ENCODE data around the gene JMJD8. TPM values are rescaled to one million over a fixed set of nuclear protein-coding genes. Genes with fewer than 3 reads are reported as not detected.

Gene JMJD8
- total RNA-seq, 2 experiments from 2014 or later = 18.2 to 20.5 TPM

GRCh38 chr16:674968-675883 is 8.9 kb downstream of the JMJD8 start, which contains the start of gene RHBDL1:
Gene RHBDL1 (plus strand): TSS chr16:675671. CDS start chr16:675791, 120 bp downstream.
- Mint-ChIP-seq H3K36me3 (ENCODE audit: low read depth) (peaks cover 8% of the 10 kb centered on the region), H3K4me3 (peak within 1 kb of the TSS; percentile 18), H3K9me3 (no peaks in the 10 kb centered on the region), H3K27ac (no peak within 1 kb of the TSS), H3K4me1 (ENCODE audit: low read depth) (peaks cover 13% of the 10 kb centered on the region), H3K27me3 (ENCODE audit: low read depth) (peaks cover 3% of the 10 kb centered on the region)
- intact Hi-C loops (cut with micrococcal nuclease) = no loop called here
- CTCF ChIA-PET = interaction anchor here (1.5 to 1.6 kb wide), 2 partner anchors 14 to 26 kb away, joined by 3 to 4 read pairs; partner anchors contain the start of gene WDR90
- DNase-seq = no peak

GRCh38 chr16:674214-674881 is 9.8 kb downstream of the JMJD8 start:
- intact Hi-C loops (cut with micrococcal nuclease) = no loop called here
- CTCF ChIA-PET = no interaction called here
- no peak overlapping the region for H3K27ac Mint-ChIP-seq
- H3K27me3 Mint-ChIP-seq (ENCODE audit: low read depth) = peaks cover 3% of the 10 kb centered on the region
- peaks cover 12% of the 10 kb centered on the region for H3K36me3 Mint-ChIP-seq (ENCODE audit: low read depth)
- no peak overlapping the region for H3K4me3 Mint-ChIP-seq
- DNase-seq = no peak
- peaks cover 16% of the 10 kb centered on the region for H3K4me1 Mint-ChIP-seq (ENCODE audit: low read depth)
- no peaks in the 10 kb centered on the region for H3K9me3 Mint-ChIP-seq

GRCh38 chr16:673399-673991 is 10.6 kb downstream of the JMJD8 start:
- Mint-ChIP-seq H3K4me3 (no peak overlapping the region), H3K27ac (no peak overlapping the region), H3K27me3 (ENCODE audit: low read depth) (peaks cover 3% of the 10 kb centered on the region), H3K36me3 (ENCODE audit: low read depth) (peaks cover 12% of the 10 kb centered on the region), H3K9me3 (no peaks in the 10 kb centered on the region), H3K4me1 (ENCODE audit: low read depth) (peaks cover 20% of the 10 kb centered on the region)
- DNase-seq = no peak
- CTCF ChIA-PET = interaction anchor here (1.1 kb wide), 1 partner anchor 115 kb away, joined by 3 read pairs; the partner anchor contains the start of genes CHTF18 and RPUSD1
- intact Hi-C loops (cut with micrococcal nuclease) = no loop called here

DNA sequence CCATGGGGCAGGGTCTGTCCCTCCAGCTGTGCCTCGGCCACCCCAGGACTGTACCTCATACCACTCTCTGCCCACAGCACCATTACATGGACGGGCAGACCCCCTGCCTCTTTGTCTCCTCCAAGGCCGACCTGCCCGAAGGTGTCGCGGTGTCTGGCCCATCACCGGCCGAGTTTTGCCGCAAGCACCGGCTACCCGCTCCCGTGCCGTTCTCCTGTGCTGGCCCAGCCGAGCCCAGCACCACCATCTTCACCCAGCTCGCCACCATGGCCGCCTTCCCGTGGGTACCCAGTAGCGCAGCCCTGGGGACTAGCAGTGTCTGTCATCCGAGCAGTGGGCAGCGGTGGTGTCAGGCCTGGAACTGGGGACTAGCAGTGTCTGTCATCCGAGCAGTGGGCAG is 11.3 kb downstream of the JMJD8 start:
- H3K4me1 Mint-ChIP-seq (ENCODE audit: low read depth) = peaks cover 20% of the 10 kb centered on the region
- no peak overlapping the region for H3K4me3 Mint-ChIP-seq
- H3K36me3 Mint-ChIP-seq (ENCODE audit: low read depth) = peaks cover 14% of the 10 kb centered on the region
- no peak overlapping the region for H3K27ac Mint-ChIP-seq
- DNase-seq = no peak
- CTCF ChIA-PET = interaction anchor here (1.1 kb wide), 1 partner anchor 116 kb away, joined by 3 read pairs; the partner anchor contains the start of genes CHTF18 and RPUSD1
- peaks cover 3% of the 10 kb centered on the region for H3K27me3 Mint-ChIP-seq (ENCODE audit: low read depth)
- no peaks in the 10 kb centered on the region for H3K9me3 Mint-ChIP-seq
- intact Hi-C loops (cut with micrococcal nuclease) = no loop called here

DNA sequence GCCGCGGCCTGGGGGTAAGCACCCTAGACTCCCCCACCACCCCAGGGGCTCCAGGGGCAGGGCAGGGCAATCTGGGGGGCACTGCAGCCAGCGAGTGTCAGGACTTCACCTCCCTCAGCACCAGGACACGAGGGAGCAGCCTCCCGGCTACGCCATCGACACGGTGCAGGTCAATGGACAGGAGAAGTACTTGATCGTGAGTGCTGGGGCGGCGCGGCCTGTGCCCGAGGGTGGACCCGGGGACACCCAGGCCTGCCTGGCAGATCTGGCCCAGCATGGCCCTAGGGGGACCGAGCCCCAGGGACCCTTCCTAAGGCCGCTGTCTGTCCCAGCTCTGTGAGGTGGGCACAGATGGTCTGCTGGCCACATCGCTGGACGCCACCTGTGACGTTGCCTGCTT is 11.8 kb downstream of the JMJD8 start:
- intact Hi-C loops (cut with micrococcal nuclease) = no loop called here
- H3K36me3 Mint-ChIP-seq (ENCODE audit: low read depth) = peaks cover 14% of the 10 kb centered on the region
- no peak overlapping the region for H3K4me3 Mint-ChIP-seq
- no peak overlapping the region for H3K27ac Mint-ChIP-seq
- peaks cover 3% of the 10 kb centered on the region for H3K27me3 Mint-ChIP-seq (ENCODE audit: low read depth)
- no peak for DNase-seq
- peaks cover 24% of the 10 kb centered on the region for H3K4me1 Mint-ChIP-seq (ENCODE audit: low read depth)
- H3K9me3 Mint-ChIP-seq = no peaks in the 10 kb centered on the region
- CTCF ChIA-PET = interaction anchor here (1.1 kb wide), 1 partner anchor 116 kb away, joined by 3 read pairs; the partner anchor contains the start of genes CHTF18 and RPUSD1

DNA sequence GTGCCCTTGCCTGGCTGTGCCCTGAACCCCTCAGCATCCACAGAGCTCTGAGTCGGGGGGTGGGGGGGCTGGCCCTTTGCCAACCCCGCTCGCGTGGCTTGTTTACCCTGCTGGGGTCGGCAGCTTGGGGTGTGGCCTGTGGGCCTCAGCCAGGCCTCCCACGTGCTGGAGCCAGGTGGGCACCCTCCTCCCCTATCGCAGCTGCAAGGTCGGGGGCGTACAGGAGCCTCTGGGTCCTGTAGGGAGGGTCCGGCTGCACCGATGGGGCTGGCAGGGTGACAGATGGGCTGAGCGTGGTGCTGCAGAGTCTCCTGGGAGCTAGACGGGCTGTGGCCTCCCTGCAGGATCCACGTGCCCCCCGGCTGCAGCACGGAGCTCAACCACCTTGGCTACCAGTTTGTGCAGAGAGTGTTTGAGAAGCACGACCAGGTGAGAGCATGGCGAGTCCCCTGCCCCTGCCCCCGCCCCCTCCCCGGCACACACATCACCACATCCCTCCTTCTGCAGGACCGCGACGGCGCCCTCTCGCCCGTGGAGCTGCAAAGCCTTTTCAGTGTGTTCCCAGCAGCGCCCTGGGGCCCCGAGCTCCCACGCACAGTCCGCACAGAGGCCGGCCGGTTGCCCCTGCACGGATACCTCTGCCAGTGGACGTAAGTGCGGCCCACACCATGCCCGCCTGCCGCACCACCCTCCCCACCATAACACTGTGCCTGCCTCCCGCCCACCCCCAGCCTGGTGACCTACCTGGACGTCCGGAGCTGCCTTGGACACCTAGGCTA is 12.6 kb downstream of the JMJD8 start:
- CTCF ChIA-PET = no interaction called here
- H3K9me3 Mint-ChIP-seq = no peaks in the 10 kb centered on the region
- intact Hi-C loops (cut with micrococcal nuclease) = no loop called here
- no peak overlapping the region for H3K27ac Mint-ChIP-seq
- H3K4me3 Mint-ChIP-seq = no peak overlapping the region
- no peak for DNase-seq
- H3K36me3 Mint-ChIP-seq (ENCODE audit: low read depth) = peaks cover 14% of the 10 kb centered on the region
- peaks cover 18% of the 10 kb centered on the region for H3K4me1 Mint-ChIP-seq (ENCODE audit: low read depth)
- peaks cover 3% of the 10 kb centered on the region for H3K27me3 Mint-ChIP-seq (ENCODE audit: low read depth)

- Mint-ChIP-seq H3K27me3 (ENCODE audit: low read depth) (peaks cover 3% of the 10 kb centered on the region), H3K4me3 (no peak overlapping the region), H3K27ac (no peak overlapping the region), H3K4me1 (ENCODE audit: low read depth) (peaks cover 17% of the 10 kb centered on the region), H3K36me3 (ENCODE audit: low read depth) (peaks cover 14% of the 10 kb centered on the region), H3K9me3 (no peaks in the 10 kb centered on the region)
- CTCF ChIA-PET = no interaction called here
- DNase-seq = no peak
- intact Hi-C loops (cut with micrococcal nuclease) = no loop called here
Measured at GRCh38 chr16:670485-671352, 13.4 kb downstream of the JMJD8 start.

- intact Hi-C loops (cut with micrococcal nuclease) = loop anchor here (5.0 kb wide), 1 partner anchor 277 kb away; no protein-coding TSS in a partner anchor
- Mint-ChIP-seq H3K27ac (no peak overlapping the region), H3K4me1 (ENCODE audit: low read depth) (peaks cover 11% of the 10 kb centered on the region), H3K27me3 (ENCODE audit: low read depth) (no peaks in the 10 kb centered on the region), H3K4me3 (peak overlapping the region; percentile 78), H3K9me3 (no peaks in the 10 kb centered on the region), H3K36me3 (ENCODE audit: low read depth) (peaks cover 14% of the 10 kb centered on the region)
- DNase-seq = no peak
- CTCF ChIA-PET = no interaction called here
Measured at GRCh38 chr16:669666-670065, 14.5 kb downstream of the JMJD8 start.

DNA sequence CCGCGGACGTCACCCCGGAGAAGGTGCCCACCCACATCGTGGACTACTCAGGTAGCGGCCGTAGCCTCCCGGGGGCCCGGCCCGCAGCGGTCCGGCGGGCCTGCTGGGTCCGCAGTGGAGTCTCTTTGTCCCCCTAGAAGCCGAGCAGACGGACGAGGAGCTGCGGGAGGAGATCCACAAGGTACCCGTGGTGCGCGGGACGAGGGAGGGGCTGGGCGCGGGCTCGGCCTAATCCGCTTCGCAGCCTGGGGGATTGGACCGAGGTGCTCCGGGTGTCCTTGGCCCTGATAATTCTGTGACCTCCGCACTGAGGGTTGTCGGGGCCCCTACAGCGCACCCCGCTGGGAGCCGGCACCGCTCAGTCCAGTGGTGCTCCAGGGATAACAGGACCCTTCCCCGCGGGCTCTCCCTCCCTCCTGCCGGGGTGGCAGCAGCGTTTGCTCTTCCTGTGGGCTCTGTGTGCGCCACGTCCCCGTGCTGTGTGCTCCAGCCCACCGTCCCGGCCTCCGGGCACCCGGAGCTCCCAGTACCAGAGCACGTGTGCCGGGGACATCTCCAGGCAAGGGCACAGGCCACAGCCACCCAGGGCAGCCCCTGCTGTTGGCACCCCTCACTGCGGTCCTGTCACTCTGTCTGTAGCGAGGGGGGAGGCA is 15.5 kb downstream of the JMJD8 start:
- Mint-ChIP-seq H3K9me3 (no peaks in the 10 kb centered on the region), H3K27ac (peak overlapping the region; percentile 46), H3K27me3 (ENCODE audit: low read depth) (no peaks in the 10 kb centered on the region), H3K4me3 (peak overlapping the region; percentile 78), H3K36me3 (ENCODE audit: low read depth) (peaks cover 16% of the 10 kb centered on the region), H3K4me1 (ENCODE audit: low read depth) (peaks cover 11% of the 10 kb centered on the region)
- CTCF ChIA-PET = interaction anchor here (1.0 to 1.6 kb wide), 2 partner anchors 8 to 66 kb away, joined by 3 read pairs; no protein-coding TSS in a partner anchor
- no peak for DNase-seq
- intact Hi-C loops (cut with micrococcal nuclease) = loop anchor here (1.0 to 5.0 kb wide), 3 partner anchors 12 to 276 kb away; partner anchors contain the start of genes STUB1 and WDR24

- Mint-ChIP-seq H3K4me1 (ENCODE audit: low read depth) (peaks cover 11% of the 10 kb centered on the region), H3K36me3 (ENCODE audit: low read depth) (peaks cover 16% of the 10 kb centered on the region), H3K27me3 (ENCODE audit: low read depth) (no peaks in the 10 kb centered on the region), H3K4me3 (peak within 1 kb of the TSS; percentile 78), H3K9me3 (no peaks in the 10 kb centered on the region), H3K27ac (peak within 1 kb of the TSS; percentile 83)
- intact Hi-C loops (cut with micrococcal nuclease) = loop anchor here (1.0 to 5.0 kb wide), 4 partner anchors 12 to 276 kb away; partner anchors contain the start of genes STUB1, WDR24 and WDR90
- DNase-seq = peak; percentile 94
- CTCF ChIA-PET = interaction anchor here (0.6 to 1.6 kb wide), 5 partner anchors 8 to 475 kb away, joined by 3 read pairs; no protein-coding TSS in a partner anchor
Measured at GRCh38 chr16:667780-668518, 16.2 kb downstream of the JMJD8 start, which contains the start of gene RHOT2. Gene RHOT2 (plus strand): TSS chr16:668132. CDS start chr16:668200, 68 bp downstream.

All from activated naive CD4-positive, alpha-beta T cell treated with anti-CD3 and anti-CD28 coated beads for 36 hours (primary cell).